OCI-LY1 (cell line): ENCODE results near the gene JMJD4.

Experiments
- H2AFZ ChIP-seq: fragments of 200-600 bp; sonication (generic), shearing (Covaris generic); 2 replicates; pipeline ENCODE4 v1.6.0; 2014; ENCODE audit warnings: antibody characterized with exemption, mild to moderate bottlenecking, low read length
- H3F3A ChIP-seq: fragments of 200-600 bp; sonication (generic), shearing (Covaris generic); 2 replicates; pipeline ENCODE4 v1.6.0; 2014; ENCODE audit warnings: mild to moderate bottlenecking, antibody characterized with exemption, low read length, moderate library complexity; ENCODE audit not compliant: insufficient read depth
- H3K27ac ChIP-seq: fragments of 200-600 bp; sonication (generic); 2 replicates; pipeline ENCODE4 v1.5.1; 2014; ENCODE audit warnings: low read length, mixed run types, mild to moderate bottlenecking, low read depth; ENCODE audit not compliant: poor library complexity, severe bottlenecking
- H3K27me3 ChIP-seq: fragments of 200-600 bp; sonication (generic); 2 replicates; pipeline ENCODE4 v1.6.0; 2014; ENCODE audit warnings: antibody characterized with exemption, mild to moderate bottlenecking, low read length, moderate library complexity; ENCODE audit not compliant: insufficient read depth
- H3K36me3 ChIP-seq: fragments of 200-600 bp; sonication (generic); 2 replicates; pipeline ENCODE4 v1.6.1; 2014; ENCODE audit warnings: mild to moderate bottlenecking, antibody characterized with exemption, low read length, moderate library complexity, mixed read lengths; ENCODE audit not compliant: insufficient read depth
- H3K4me1 ChIP-seq: fragments of 200-600 bp; sonication (generic); 2 replicates; pipeline ENCODE4 v1.5.1; 2014; ENCODE audit warnings: mild to moderate bottlenecking, low read length, moderate library complexity; ENCODE audit not compliant: insufficient read depth, severe bottlenecking
- H3K4me2 ChIP-seq: fragments of 200-600 bp; sonication (generic), shearing (Covaris generic); 2 replicates; pipeline ENCODE4 v1.6.1; 2014; ENCODE audit warnings: low read length
- H3K4me3 ChIP-seq: fragments of 200-600 bp; sonication (generic); 2 replicates; pipeline ENCODE4 v1.5.1; 2014; ENCODE audit warnings: low read length, low read depth, mild to moderate bottlenecking, mixed read lengths; ENCODE audit not compliant: poor library complexity, severe bottlenecking
- H3K79me2 ChIP-seq: fragments of 200-600 bp; shearing (Covaris generic); 2 replicates; pipeline ENCODE4 v1.6.1; 2016; ENCODE audit warnings: mixed run types, low read length, mixed read lengths; ENCODE audit not compliant: insufficient read depth
- H3K9ac ChIP-seq: fragments of 200-600 bp; sonication (generic), shearing (Covaris generic); 2 replicates; pipeline ENCODE4 v1.6.1; 2014; ENCODE audit warnings: mild to moderate bottlenecking, low read length, mixed read lengths
- H3K9me2 ChIP-seq: fragments of 200-600 bp; sonication (generic), shearing (Covaris generic); 2 replicates; pipeline ENCODE4 v1.6.1; 2014; ENCODE audit warnings: low read depth, mild to moderate bottlenecking, low read length, mixed read lengths
- H3K9me3 ChIP-seq: fragments of 200-600 bp; shearing (Covaris generic); 2 replicates; pipeline ENCODE4 v1.6.1; 2014; ENCODE audit warnings: low read length, mixed read lengths
- H4K20me1 ChIP-seq: fragments of 200-600 bp; sonication (generic), shearing (Covaris generic); 2 replicates; pipeline ENCODE4 v1.6.0; 2016; ENCODE audit warnings: mild to moderate bottlenecking, low read length; ENCODE audit not compliant: insufficient read depth
- EZH2 ChIP-seq: fragments of 200-600 bp; sonication (generic), shearing (Covaris generic); IDR thresholded peaks from 2 replicates; pipeline ENCODE4 v1.8.0; 2017; ENCODE audit warnings: borderline replicate concordance, mixed run types, mild to moderate bottlenecking, antibody characterized with exemption, low read length, moderate library complexity, mixed read lengths
- TF ChIP-seq, protein P1 (sequence below): fragments of 200-600 bp; sonication (generic), shearing (Covaris generic); IDR thresholded peaks from 2 replicates; pipeline ENCODE4 v1.5.1; 2017; ENCODE audit warnings: mild to moderate bottlenecking, antibody characterized with exemption, low read length, moderate library complexity, mixed read lengths

JMJD4 gene

GRCh38 chr1:227747948-227748495 lies 12.9 kb upstream of the JMJD4 start:
- Histone ChIP-seq H3K4me2 (no peak overlapping the region), H3K9me2 (no peaks in the 10 kb centered on the region), H3K36me3 (peaks cover 22% of the 10 kb centered on the region; the same call in 1 of the 2 replicates), H3F3A (no peaks in the 10 kb centered on the region), H3K27ac (no peak overlapping the region), H3K4me1 (peaks cover 16% of the 10 kb centered on the region), H4K20me1 (no peaks in the 10 kb centered on the region), H3K9me3 (no peaks in the 10 kb centered on the region), H2AFZ (no peak overlapping the region), H3K79me2 (0 out of 2 replicates have a peak, but pooled peaks cover 4% of the 10 kb centered on the region), H3K27me3 (no peaks in the 10 kb centered on the region), H3K4me3 (no peak overlapping the region), H3K9ac (no peak overlapping the region)
- no peak for TF ChIP-seq EZH2
- TF ChIP-seq, protein P1, sequence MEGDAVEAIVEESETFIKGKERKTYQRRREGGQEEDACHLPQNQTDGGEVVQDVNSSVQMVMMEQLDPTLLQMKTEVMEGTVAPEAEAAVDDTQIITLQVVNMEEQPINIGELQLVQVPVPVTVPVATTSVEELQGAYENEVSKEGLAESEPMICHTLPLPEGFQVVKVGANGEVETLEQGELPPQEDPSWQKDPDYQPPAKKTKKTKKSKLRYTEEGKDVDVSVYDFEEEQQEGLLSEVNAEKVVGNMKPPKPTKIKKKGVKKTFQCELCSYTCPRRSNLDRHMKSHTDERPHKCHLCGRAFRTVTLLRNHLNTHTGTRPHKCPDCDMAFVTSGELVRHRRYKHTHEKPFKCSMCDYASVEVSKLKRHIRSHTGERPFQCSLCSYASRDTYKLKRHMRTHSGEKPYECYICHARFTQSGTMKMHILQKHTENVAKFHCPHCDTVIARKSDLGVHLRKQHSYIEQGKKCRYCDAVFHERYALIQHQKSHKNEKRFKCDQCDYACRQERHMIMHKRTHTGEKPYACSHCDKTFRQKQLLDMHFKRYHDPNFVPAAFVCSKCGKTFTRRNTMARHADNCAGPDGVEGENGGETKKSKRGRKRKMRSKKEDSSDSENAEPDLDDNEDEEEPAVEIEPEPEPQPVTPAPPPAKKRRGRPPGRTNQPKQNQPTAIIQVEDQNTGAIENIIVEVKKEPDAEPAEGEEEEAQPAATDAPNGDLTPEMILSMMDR, result no peak

GRCh38 chr1:227747382-227747781 lies 12.3 kb upstream of the JMJD4 start:
- Histone ChIP-seq H3K9me2 (no peaks in the 10 kb centered on the region), H3K4me1 (peaks cover 16% of the 10 kb centered on the region), H4K20me1 (no peaks in the 10 kb centered on the region), H3K9me3 (no peaks in the 10 kb centered on the region), H3K79me2 (0 out of 2 replicates have a peak, but pooled peaks cover 4% of the 10 kb centered on the region), H3K4me3 (no peak overlapping the region), H3K36me3 (peaks cover 22% of the 10 kb centered on the region; the same call in 1 of the 2 replicates), H3K27me3 (no peaks in the 10 kb centered on the region), H3F3A (no peaks in the 10 kb centered on the region), H2AFZ (no peak overlapping the region), H3K27ac (no peak overlapping the region), H3K4me2 (no peak overlapping the region), H3K9ac (no peak overlapping the region)
- TF ChIP-seq EZH2, result no peak
- TF ChIP-seq, protein P1, result no peak

DNA sequence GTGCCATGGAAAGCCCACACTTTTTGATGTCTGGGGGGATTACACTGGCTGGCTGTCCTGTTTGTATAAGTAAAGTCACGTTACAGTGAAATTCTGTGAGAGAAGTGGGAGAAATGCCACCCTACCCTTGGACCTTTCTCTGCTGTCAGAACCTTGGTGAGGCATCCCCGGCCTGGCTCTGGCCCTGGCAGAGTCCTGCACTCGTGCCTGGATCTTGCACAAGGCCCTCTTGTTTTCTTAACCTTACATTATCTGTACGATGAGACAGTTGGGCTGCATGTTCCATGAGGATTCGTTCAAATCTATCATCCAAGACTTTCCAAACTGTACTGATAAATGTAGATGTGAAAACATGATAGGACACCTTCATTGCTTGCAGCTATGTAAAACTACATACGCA lies 11.6 kb upstream of the JMJD4 start:
- no peak for TF ChIP-seq EZH2
- TF ChIP-seq, protein P1, result no peak
- Histone ChIP-seq H3K27me3 (no peaks in the 10 kb centered on the region), H4K20me1 (no peaks in the 10 kb centered on the region), H3K9ac (no peak overlapping the region), H3K36me3 (peaks cover 22% of the 10 kb centered on the region; the same call in 1 of the 2 replicates), H3K4me2 (no peak overlapping the region), H3F3A (no peaks in the 10 kb centered on the region), H3K4me1 (peaks cover 16% of the 10 kb centered on the region), H3K27ac (no peak overlapping the region), H2AFZ (no peak overlapping the region), H3K4me3 (no peak overlapping the region), H3K9me2 (no peaks in the 10 kb centered on the region), H3K79me2 (0 out of 2 replicates have a peak, but pooled peaks cover 4% of the 10 kb centered on the region), H3K9me3 (no peaks in the 10 kb centered on the region)
